Smooth muscle cell of the umbilical artery (primary cell): ENCODE measurements around the gene TXNDC5. TPM values are rescaled to one million over a fixed set of nuclear protein-coding genes. Genes with fewer than 3 reads are reported as not detected.

Experiments
- total RNA-seq: library from RNA; depleted of rRNA; stranded (reverse); fragments of >200 nt; gene quantifications from 2 replicates; pipeline ENCODE4 v1.2.3, GENCODE V29; 2014

Gene TXNDC5
- 1,030 and 2,073 TPM in 2 replicates for total RNA-seq

DNA sequence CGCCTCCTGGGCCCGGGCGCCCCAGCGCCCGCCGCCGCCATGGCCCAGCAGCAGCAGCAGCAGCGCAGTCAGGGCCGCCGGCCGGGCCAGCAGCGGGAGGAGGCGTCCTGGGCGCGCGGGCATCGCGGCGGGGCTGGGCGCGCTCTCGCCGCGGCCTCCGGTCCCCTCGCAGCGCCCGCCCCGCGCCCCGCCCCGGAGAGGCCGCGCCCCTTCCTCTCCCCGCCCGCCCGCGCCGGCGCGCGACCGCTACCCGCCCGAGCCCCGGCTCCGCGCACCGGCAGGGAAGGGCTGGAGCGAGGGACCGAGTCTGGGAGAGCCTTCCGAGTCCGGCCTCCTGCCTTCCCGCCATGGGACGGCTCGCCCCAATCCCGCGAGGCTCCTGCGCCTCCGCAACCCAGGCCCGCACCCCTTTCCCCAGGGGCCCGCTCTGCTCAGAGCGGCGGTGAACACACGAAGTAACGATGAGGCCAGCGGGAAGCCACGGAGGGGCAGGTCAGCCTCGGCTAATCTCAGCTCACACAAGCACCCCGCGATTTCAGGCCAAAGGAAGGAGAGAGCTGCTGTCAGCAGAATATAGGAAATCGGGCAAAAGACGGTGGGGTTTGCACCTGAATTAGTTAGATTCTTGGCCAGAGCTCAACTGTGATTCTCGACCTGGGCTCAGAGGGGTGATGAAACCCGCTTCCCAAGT, at the start of gene TXNDC5:
Gene TXNDC5 (minus strand): TSS at position 135 of the 691 bp plus-strand sequence. CDS start 12 bp downstream, at position 123.

Other genes with a start within 250 kb of the TXNDC5 start
- gene BMP6, start 184.7 kb downstream of the TXNDC5 start, total RNA-seq: 2.1 and 69.2 TPM in 2 replicates
- gene BLOC1S5, start 153.6 kb upstream of the TXNDC5 start, total RNA-seq: 15.7 and 18.4 TPM in 2 replicates
- gene EEF1E1, start 191.8 kb upstream of the TXNDC5 start, total RNA-seq: 36.5 and 87.1 TPM in 2 replicates